Measurements from ENCODE around the gene NOD2. TPM values are rescaled to one million over a fixed set of nuclear protein-coding genes. Genes with fewer than 3 reads are reported as not detected.

The NOD2 gene
- total RNA-seq, 1 experiment from 2014 or later = 0.70 TPM

- no peaks in the 10 kb centered on the region for H4K20me1 ChIP-seq (ENCODE audit: insufficient read depth)
- peak overlapping the region; percentile 90 for H3K4me2 ChIP-seq
- H3K9me2 ChIP-seq (ENCODE audit: insufficient read depth) = no peaks in the 10 kb centered on the region
- no peaks in the 10 kb centered on the region for H3K36me3 ChIP-seq (ENCODE audit: low read depth)
- TF ChIP-seq EZH2 (IDR thresholded peaks at IDR 0.05; ENCODE audit: low read depth) (no peak), CTCF (conservative IDR thresholded peaks at IDR 0.05) (no peak)
- H2AFZ ChIP-seq = no peak overlapping the region
- no peaks in the 10 kb centered on the region for H3K9me3 ChIP-seq (ENCODE audit: insufficient read depth, low read depth)
- H3K27ac ChIP-seq = 0 out of 2 replicates have a peak overlapping the region, but pooled peaks have one; percentile 93
- H3K79me2 ChIP-seq (ENCODE audit: low read depth) = no peaks in the 10 kb centered on the region
- peaks cover 37% of the 10 kb centered on the region for H3F3A ChIP-seq (ENCODE audit: insufficient read depth, low read depth)
- intact Hi-C loops (cut with micrococcal nuclease; ENCODE audit: unreplicated experiment) = loop anchor here (5.0 kb wide), 1 partner anchor 41 kb away; no protein-coding TSS in a partner anchor
- CTCF ChIA-PET = no interaction called here
- no peak for DNase-seq
- no TSS peak for BruUV-seq (replicated peaks)
- POLR2A ChIA-PET (ENCODE audit: unreplicated experiment) = interaction anchor here (0.6 to 1.5 kb wide), 2 partner anchors 23 to 468 kb away, joined by 9 to 13 read pairs; partner anchors contain the start of gene CYLD
- no peak overlapping the region for H3K4me3 ChIP-seq
- peaks cover 50% of the 10 kb centered on the region for H3K4me1 ChIP-seq (replicated peaks; ENCODE audit: insufficient read depth)
- H3K27me3 ChIP-seq (ENCODE audit: insufficient read depth, low read depth) = no peaks in the 10 kb centered on the region
Measured at GRCh38 chr16:50718061-50718760, 24.8 kb downstream of the NOD2 start.

DNA sequence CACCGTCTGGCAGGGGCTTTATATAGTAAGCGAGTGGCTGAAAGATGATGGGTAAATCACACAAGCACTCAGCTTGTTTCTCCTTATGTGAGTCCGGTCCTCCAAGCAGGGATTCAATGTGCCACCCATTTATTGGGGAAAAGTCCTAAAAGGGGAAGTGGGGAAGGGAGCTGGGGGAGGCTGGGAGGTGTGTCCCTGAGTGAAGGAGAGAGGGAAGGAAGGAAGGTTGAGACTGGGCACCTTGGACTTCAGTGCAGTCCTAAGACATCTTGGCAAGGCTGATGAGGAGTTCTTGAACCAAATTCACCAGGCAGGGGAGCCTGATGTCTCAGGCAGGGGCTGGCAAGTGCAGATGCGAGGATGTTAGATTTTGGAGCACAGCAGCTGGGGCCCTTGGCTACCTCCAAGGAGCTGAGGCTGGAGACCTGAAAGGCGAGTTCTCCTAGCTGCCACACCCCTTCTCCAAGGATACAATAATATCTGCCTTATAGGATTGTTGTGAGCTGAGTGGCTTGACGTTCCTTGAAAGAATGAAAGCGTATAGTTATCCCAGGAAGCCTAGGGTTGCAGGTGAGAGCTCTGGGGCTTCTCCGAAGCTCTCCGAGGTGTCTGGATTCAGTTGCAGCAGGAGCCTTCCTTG lies 25.5 kb downstream of the NOD2 start:
- Histone ChIP-seq H3K9me3 (ENCODE audit: insufficient read depth, low read depth) (no peaks in the 10 kb centered on the region), H3K27ac (peak overlapping the region; percentile 93), H3K4me2 (peak overlapping the region; percentile 90), H3F3A (ENCODE audit: insufficient read depth, low read depth) (peaks cover 37% of the 10 kb centered on the region), H3K36me3 (ENCODE audit: low read depth) (no peaks in the 10 kb centered on the region), H3K4me1 (replicated peaks; ENCODE audit: insufficient read depth) (peaks cover 50% of the 10 kb centered on the region), H3K79me2 (ENCODE audit: low read depth) (no peaks in the 10 kb centered on the region), H4K20me1 (ENCODE audit: insufficient read depth) (no peaks in the 10 kb centered on the region), H3K9me2 (ENCODE audit: insufficient read depth) (no peaks in the 10 kb centered on the region), H3K4me3 (peak overlapping the region; percentile 63; the same call in 1 of the 2 replicates), H3K27me3 (ENCODE audit: insufficient read depth, low read depth) (no peaks in the 10 kb centered on the region), H2AFZ (no peak overlapping the region)
- CTCF ChIA-PET = interaction anchor here (0.7 to 1.8 kb wide), 3 partner anchors 39 to 87 kb away, joined by 3 to 9 read pairs (median 3); no protein-coding TSS in a partner anchor
- DNase-seq = peak in 1 of 2 experiments; percentile 65
- intact Hi-C loops (cut with micrococcal nuclease; ENCODE audit: unreplicated experiment) = loop anchor here (1.0 to 5.0 kb wide), 2 partner anchors 22 to 42 kb away; no protein-coding TSS in a partner anchor
- TF ChIP-seq CTCF (conservative IDR thresholded peaks at IDR 0.05) (no peak), EZH2 (IDR thresholded peaks at IDR 0.05; ENCODE audit: low read depth) (no peak)
- POLR2A ChIA-PET (ENCODE audit: unreplicated experiment) = interaction anchor here (0.6 to 1.5 kb wide), 2 partner anchors 22 to 23 kb away, joined by 3 to 9 read pairs; partner anchors contain the start of gene CYLD
- no TSS peak for BruUV-seq (replicated peaks)
